Mesenchymal stem cell (in vitro differentiated cells and primary cell): Measurements from ENCODE around the gene POTEM. TPM values are rescaled to one million over a fixed set of nuclear protein-coding genes. Genes with fewer than 3 reads are reported as not detected.
"Not testable (repeated sequence)": the region's sequence is repeated elsewhere in the genome, so short reads cannot be mapped to it uniquely, and the experiment has no call there.

Experiments used
- DNase-seq: peaks from one replicate; pipeline ENCODE4 v3.0.0-alpha.2; 2013
- H2AFZ ChIP-seq: one replicate; pipeline ENCODE4 v1.6.1; 2013; ENCODE audit warnings: low read depth, mild to moderate bottlenecking, control low read depth, inconsistent platforms, low read length, moderate library complexity
- H2AK5ac ChIP-seq: 2 replicates; pipeline ENCODE4 v1.6.1; 2013; ENCODE audit warnings: low read length, moderate library complexity, mild to moderate bottlenecking, inconsistent platforms; ENCODE audit not compliant: severe bottlenecking
- H2BK120ac ChIP-seq: one replicate; pipeline ENCODE4 v1.6.1; 2013; ENCODE audit warnings: low read depth, mild to moderate bottlenecking, inconsistent platforms, low read length, moderate library complexity
- H2BK12ac ChIP-seq, 2 experiments: one replicate each; pipeline ENCODE4 v1.6.1; 2013; ENCODE audit warnings: inconsistent platforms in 2 of 2, low read length in 2 of 2, mild to moderate bottlenecking in 2 of 2, moderate library complexity in 2 of 2, control low read depth in 1 of 2
- H2BK15ac ChIP-seq: one replicate; pipeline ENCODE4 v1.6.1; 2013; ENCODE audit warnings: mild to moderate bottlenecking, low read depth, inconsistent platforms; ENCODE audit not compliant: poor library complexity, severe bottlenecking
- H2BK5ac ChIP-seq: 2 replicates; pipeline ENCODE4 v1.6.1; 2013; ENCODE audit warnings: low read depth, mild to moderate bottlenecking, low read length, control low read depth, inconsistent platforms; ENCODE audit not compliant: poor library complexity, severe bottlenecking
- H3K14ac ChIP-seq, 2 experiments: one replicate each; pipeline ENCODE4 v1.6.1; 2013; ENCODE audit warnings: inconsistent platforms in 2 of 2, low read length in 2 of 2, control low read depth in 1 of 2, mild to moderate bottlenecking in 1 of 2, moderate library complexity in 1 of 2
- H3K18ac ChIP-seq, 2 experiments: one replicate each; pipeline ENCODE4 v1.6.1; 2013; ENCODE audit warnings: inconsistent platforms in 2 of 2, low read length in 2 of 2, control low read depth in 1 of 2, low read depth in 1 of 2, mild to moderate bottlenecking in 1 of 2
- H3K23ac ChIP-seq, 2 experiments: one replicate each; pipeline ENCODE4 v1.6.1; 2013; ENCODE audit warnings: inconsistent platforms in 2 of 2, low read length in 2 of 2, mild to moderate bottlenecking in 2 of 2, moderate library complexity in 2 of 2, control low read depth in 1 of 2
- H3K27ac ChIP-seq: 2 replicates; pipeline ENCODE4 v1.5.1; 2013; ENCODE audit warnings: mild to moderate bottlenecking, moderate library complexity, low read length, control low read depth, inconsistent platforms; ENCODE audit not compliant: poor library complexity, severe bottlenecking
- H3K27me3 ChIP-seq, 2 experiments: 2 replicates each; pipeline versions ENCODE4 v1.6.1 to v1.7.0; 2013; ENCODE audit warnings: low read length in 2 of 2, mild to moderate bottlenecking in 2 of 2, moderate library complexity in 2 of 2, control low read depth in 1 of 2, inconsistent platforms in 1 of 2; ENCODE audit not compliant: control insufficient read depth in 1 of 2, insufficient read depth in 1 of 2
- H3K36me3 ChIP-seq, 2 experiments: 2 replicates each; pipeline versions ENCODE4 v1.6.1 to v1.7.0; 2013; ENCODE audit warnings: low read length in 2 of 2, control low read depth in 1 of 2, inconsistent platforms in 1 of 2, low read depth in 1 of 2, mild to moderate bottlenecking in 1 of 2; ENCODE audit not compliant: insufficient read depth in 2 of 2, control insufficient read depth in 1 of 2
- H3K4ac ChIP-seq, 2 experiments: one replicate each; pipeline ENCODE4 v1.6.1; 2013; ENCODE audit warnings: inconsistent platforms in 2 of 2, low read length in 2 of 2, mild to moderate bottlenecking in 2 of 2, moderate library complexity in 2 of 2, control low read depth in 1 of 2, low read depth in 1 of 2
- H3K4me1 ChIP-seq: 2 replicates; pipeline ENCODE4 v1.6.1; 2013; ENCODE audit warnings: low read depth, low read length, control low read depth; ENCODE audit not compliant: control insufficient read depth, insufficient read depth
- H3K4me2 ChIP-seq: 2 replicates; pipeline ENCODE4 v1.6.1; 2013; ENCODE audit warnings: low read length, mild to moderate bottlenecking, inconsistent platforms; ENCODE audit not compliant: poor library complexity, severe bottlenecking
- H3K4me3 ChIP-seq, 2 experiments: 2 replicates each; pipeline versions ENCODE4 v1.5.1 to v1.7.0; 2013; ENCODE audit warnings: low read length in 2 of 2, mild to moderate bottlenecking in 2 of 2, control low read depth in 1 of 2, low read depth in 1 of 2; ENCODE audit not compliant: insufficient read depth in 1 of 2
- H3K79me1 ChIP-seq: replicated peaks from 2 replicates; pipeline ENCODE4 v1.6.1; 2013; ENCODE audit warnings: mild to moderate bottlenecking, control low read depth, low read length, inconsistent platforms; ENCODE audit not compliant: poor library complexity, severe bottlenecking
- H3K9ac ChIP-seq: 2 replicates; pipeline ENCODE4 v1.7.0; 2013; ENCODE audit warnings: mild to moderate bottlenecking, low read length, moderate library complexity
- H3K9me3 ChIP-seq: 2 replicates; pipeline ENCODE4 v1.7.0; 2013; ENCODE audit warnings: mild to moderate bottlenecking, low read length; ENCODE audit not compliant: control insufficient read depth
- H4K8ac ChIP-seq: one replicate; pipeline ENCODE4 v1.6.1; 2013; ENCODE audit warnings: inconsistent platforms, mild to moderate bottlenecking, low read length, moderate library complexity
- H4K91ac ChIP-seq: one replicate; pipeline ENCODE4 v1.6.1; 2013; ENCODE audit warnings: mild to moderate bottlenecking, low read length, inconsistent platforms
- WGBS: methylation state at CpG from one replicate; pipeline ENCODE4 v1.1.7; 2013; ENCODE audit warnings: mixed read lengths; 5-methylcytosine and 5-hydroxymethylcytosine counted together
- polyA plus RNA-seq, 2 experiments: library from polyadenylated mRNA; stranded (reverse); fragments of 200-250 nt; gene quantifications; one replicate each; pipeline ENCODE4 v1.2.3, GENCODE V29; 2013

Gene POTEM
- polyA plus RNA-seq (2013, experiment 1 of 2), result not detected
- polyA plus RNA-seq (2013, experiment 2 of 2), result not detected

GRCh38 chr14:18967134-18967533 lies at the start of gene POTEM:
Gene POTEM, plus strand, starts transcription at chr14:18967434. Its CDS starts 52 bp downstream, at chr14:18967486.
- not testable (repeated sequence) for H3K36me3 ChIP-seq, DNase-seq, H3K4me1 ChIP-seq

GRCh38 chr14:18918345-18918744 lies 48.9 kb upstream of the POTEM start:
- WGBS, result no CpG with 5 or more reads among the region's 8 CpGs
- not testable (repeated sequence) for H3K79me1 ChIP-seq, H2BK12ac ChIP-seq, H2AFZ ChIP-seq, H3K27ac ChIP-seq, H3K27me3 ChIP-seq, H2BK15ac ChIP-seq, H2AK5ac ChIP-seq, H3K14ac ChIP-seq, H3K4me1 ChIP-seq, H3K18ac ChIP-seq, H3K9ac ChIP-seq, H3K9me3 ChIP-seq, H3K4me3 ChIP-seq, DNase-seq, H2BK5ac ChIP-seq, H3K4ac ChIP-seq, H4K91ac ChIP-seq, H3K23ac ChIP-seq, H2BK120ac ChIP-seq, H4K8ac ChIP-seq, H3K36me3 ChIP-seq, H3K4me2 ChIP-seq

More at GRCh38 chr14:18967134-18967533, at the start of gene POTEM:
- WGBS, result no CpG with 5 or more reads among the region's 13 CpGs
- not testable (repeated sequence) for H3K18ac ChIP-seq, H4K8ac ChIP-seq, H2AK5ac ChIP-seq, H3K27me3 ChIP-seq, H2BK5ac ChIP-seq, H3K79me1 ChIP-seq, H2BK15ac ChIP-seq, H3K4ac ChIP-seq, H3K14ac ChIP-seq, H3K27ac ChIP-seq, H2BK120ac ChIP-seq, H4K91ac ChIP-seq, H3K23ac ChIP-seq, H2AFZ ChIP-seq, H3K9me3 ChIP-seq, H3K4me2 ChIP-seq, H3K4me3 ChIP-seq, H3K9ac ChIP-seq, H2BK12ac ChIP-seq

DNA sequence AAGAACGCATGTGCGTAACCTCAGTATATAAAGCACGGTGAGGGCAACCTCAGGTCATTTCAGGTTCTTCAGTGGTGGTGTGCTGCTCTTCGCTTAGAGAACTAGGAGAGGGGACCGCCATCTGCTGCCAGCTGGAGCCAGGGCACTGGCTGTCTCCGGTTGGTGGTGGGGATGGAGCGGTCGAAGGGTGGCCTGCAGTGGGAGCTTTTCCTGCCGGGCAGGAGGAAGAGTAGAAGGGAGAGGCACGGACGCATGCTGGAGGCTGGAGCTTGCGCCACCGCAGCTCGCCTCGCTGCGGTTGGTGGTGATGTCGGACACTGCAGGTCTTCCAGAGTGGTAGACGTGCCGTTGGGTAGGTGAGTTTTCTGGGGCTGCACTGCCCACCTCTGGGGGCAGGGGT lies 47.2 kb upstream of the POTEM start:
- H4K8ac ChIP-seq, H3K9me3 ChIP-seq, H3K27ac ChIP-seq, H3K14ac ChIP-seq, DNase-seq, H3K4me3 ChIP-seq, H3K36me3 ChIP-seq, H3K23ac ChIP-seq, H3K18ac ChIP-seq, H3K27me3 ChIP-seq, H3K79me1 ChIP-seq, H2BK120ac ChIP-seq, H4K91ac ChIP-seq, H3K4ac ChIP-seq, H2BK5ac ChIP-seq, H3K4me1 ChIP-seq, H2BK15ac ChIP-seq, H2AFZ ChIP-seq, H2BK12ac ChIP-seq, H2AK5ac ChIP-seq, H3K9ac ChIP-seq, H3K4me2 ChIP-seq: not testable (repeated sequence)
- WGBS, result no CpG with 5 or more reads among the region's 19 CpGs

DNA sequence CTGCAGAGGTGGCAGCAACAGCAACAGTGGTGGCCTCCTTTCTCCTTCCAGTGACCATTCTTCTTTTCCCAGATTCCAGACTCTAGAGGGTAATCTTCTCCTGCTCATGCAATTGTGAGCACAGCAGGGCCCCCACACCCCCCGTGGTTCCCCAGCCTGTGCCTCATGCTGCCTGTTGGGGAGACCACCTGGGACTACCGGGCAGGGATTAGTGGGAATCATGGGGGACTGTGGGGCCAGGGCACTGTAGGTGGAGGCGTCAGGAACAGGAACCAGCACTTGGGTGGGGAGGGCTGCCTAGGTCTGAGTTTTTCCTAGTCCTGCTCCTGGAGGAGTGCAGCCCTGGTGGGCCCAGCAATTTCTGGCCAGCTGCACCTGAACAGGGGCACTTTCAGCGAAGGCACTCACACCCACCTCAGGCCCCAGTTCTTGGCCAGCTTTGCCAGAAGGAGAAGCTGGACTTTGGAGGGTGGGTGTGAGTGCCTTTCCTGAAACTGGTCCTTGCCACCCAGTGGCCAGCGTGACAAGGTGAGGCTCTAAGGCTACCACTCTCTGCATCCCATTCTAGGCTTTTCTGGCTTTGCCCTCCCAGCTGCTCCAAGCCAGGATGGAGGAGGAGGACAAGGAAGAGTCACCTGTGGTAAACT lies 46.1 kb upstream of the POTEM start:
- not testable (repeated sequence) for H3K27ac ChIP-seq, DNase-seq, H2BK120ac ChIP-seq

More for the DNA sequence above, 46.1 kb upstream of the POTEM start:
- not testable (repeated sequence) for H3K9me3 ChIP-seq, H3K14ac ChIP-seq, H2AFZ ChIP-seq, H3K4me2 ChIP-seq, H3K9ac ChIP-seq, H3K23ac ChIP-seq, H2BK5ac ChIP-seq, H3K4me3 ChIP-seq, H3K18ac ChIP-seq, H3K79me1 ChIP-seq, H2BK12ac ChIP-seq, H4K91ac ChIP-seq, H3K4me1 ChIP-seq, H3K4ac ChIP-seq, H3K27me3 ChIP-seq, H2BK15ac ChIP-seq, H4K8ac ChIP-seq, H2AK5ac ChIP-seq, H3K36me3 ChIP-seq
- no CpG with 5 or more reads among the region's 5 CpGs for WGBS
